DMS 273 (cell line): Measurements from ENCODE around the gene ITIH5.

Experiments used
- DNase-seq: peaks from one replicate; lab custom pipeline; 2025; ENCODE audit not compliant: unreplicated experiment; lab: John Stamatoyannopoulos, UW

Gene ITIH5

DNA sequence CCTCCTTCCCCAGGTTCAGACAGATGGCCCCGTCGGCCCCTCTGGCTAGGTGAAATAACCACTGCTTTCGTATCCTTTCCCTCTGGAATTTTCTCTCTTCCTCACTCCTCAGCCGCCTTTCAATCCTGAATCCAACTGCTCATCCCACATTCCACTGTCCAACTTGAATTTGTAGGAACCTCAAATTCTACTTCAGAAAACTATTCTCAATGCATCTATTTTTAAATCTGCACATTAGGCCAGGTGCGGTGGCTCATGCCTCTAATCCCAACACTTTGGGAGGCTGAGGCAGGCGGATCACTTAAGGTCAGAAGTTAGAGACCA lies 78.9 kb downstream of the ITIH5 start:
- no peak for DNase-seq

DNA sequence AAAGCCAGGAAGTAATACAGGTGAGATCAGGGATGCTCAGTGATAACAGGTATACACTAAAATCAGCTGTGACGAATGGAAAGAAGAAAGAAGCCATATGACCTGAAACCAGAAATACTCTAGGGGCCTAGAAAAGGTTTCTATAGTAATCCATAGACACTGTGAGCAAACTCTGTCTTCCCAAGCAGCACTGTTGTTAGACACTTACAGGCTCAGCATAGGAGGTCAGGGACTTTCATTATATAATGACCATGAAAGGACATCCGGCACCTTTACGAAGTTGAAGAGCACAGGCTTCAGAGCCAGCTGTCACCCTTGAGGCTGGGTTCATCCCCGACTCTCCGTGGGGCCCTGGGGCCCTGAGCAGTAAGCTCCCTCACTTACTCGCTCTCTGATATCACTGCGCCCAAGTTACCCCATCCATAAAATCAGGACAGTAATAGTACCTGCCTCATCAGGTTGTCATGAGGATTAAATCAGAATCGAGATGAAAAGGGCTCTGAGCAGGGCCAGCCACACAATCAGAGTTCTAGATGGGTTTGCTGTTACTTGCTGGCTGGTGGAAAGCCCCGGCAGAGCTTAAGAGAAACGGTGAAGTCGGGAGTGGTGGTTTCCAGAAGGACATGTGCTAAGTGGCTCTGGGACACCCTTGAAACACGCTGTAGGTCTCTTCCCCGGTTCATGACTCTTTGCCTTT lies 79.5 kb downstream of the ITIH5 start:
- DNase-seq = no peak

DNA sequence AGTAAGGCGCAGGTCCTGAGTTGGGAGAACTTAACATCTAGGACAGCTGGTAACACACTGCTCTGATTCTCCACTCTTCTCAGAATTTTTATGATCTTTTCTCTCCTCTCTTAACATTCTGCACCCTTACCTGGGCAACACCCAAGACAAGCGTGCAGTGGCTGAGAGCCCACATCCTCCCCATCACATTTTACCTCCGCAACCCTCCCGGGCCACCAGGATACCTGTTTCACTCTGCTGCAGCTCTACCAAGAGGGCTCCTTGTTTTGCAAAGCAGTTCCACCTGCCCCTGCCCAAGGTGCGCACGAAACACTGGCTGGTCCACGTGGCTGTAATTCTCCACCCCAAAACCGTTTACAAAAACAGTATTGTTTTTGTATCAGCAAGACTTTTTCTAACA lies 81.5 kb downstream of the ITIH5 start:
- DNase-seq = no peak

DNA sequence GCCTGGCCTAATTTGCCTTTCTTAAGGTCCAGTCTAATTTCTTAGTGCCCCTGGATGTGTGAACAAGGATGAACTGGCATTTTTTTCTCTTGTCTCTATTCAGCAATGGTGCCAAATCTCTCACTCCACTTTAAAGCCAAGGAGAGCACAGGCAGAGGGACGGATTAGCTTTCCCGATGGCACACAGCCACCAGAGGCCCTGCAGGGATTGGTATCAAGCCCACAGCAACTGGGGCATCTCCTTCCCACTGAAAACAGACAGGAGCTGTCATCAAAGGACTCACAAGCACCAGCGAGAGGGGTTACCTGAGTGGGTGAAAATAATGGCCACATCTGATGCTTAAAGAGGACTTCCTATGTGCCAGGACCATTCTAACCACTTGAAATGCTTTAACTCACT lies 83.1 kb downstream of the ITIH5 start:
- DNase-seq = no peak

- DNase-seq = no peak
Observed at GRCh38 chr10:7580520-7580919, 86.2 kb downstream of the ITIH5 start.

DNA sequence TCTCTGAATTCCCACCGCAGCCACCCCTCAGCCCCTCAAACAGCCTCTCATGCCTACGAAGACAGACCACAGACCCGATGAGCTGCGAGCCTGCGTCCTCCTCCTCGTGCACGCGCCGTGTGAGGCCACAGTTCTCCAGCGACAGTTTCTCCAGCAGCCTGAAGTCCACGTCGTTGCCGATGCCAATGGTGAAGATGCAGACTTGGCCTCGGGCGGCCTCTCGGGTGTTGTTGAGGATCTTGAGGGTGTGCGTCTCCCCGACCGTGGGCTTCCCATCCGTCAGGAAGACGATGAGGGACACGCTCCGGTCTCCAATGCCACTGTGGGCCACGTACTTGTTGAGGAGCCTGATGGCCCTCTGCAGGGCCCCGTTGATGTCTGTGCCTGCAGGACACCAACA lies 87.1 kb downstream of the ITIH5 start:
- DNase-seq = no peak

DNA sequence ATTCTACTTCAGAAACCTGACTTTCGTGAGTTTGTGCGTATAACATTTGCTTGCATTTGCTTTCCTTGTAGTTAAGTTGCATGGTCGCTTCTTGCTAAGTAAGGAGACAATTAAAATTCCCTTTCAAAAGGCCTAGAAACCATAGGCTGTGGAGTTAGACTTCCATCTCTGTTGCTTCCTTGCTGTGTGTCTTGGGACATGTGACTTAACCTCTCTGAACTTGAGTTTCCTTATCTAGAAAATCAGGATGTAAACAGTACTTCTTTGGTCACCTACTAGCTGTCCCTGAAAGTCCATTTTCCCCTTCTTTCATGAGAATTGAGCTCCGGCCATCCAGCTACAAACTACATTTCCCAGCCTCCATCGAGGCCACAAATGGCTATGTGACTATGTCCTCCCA lies 89.2 kb downstream of the ITIH5 start:
- DNase-seq = no peak

- DNase-seq = no peak
Observed at GRCh38 chr10:7577176-7577575, 89.6 kb downstream of the ITIH5 start.

- no peak for DNase-seq
Observed at GRCh38 chr10:7576340-7576739, 90.4 kb downstream of the ITIH5 start.

GRCh38 chr10:7572391-7572790 lies 94.4 kb downstream of the ITIH5 start:
- no peak for DNase-seq

DNA sequence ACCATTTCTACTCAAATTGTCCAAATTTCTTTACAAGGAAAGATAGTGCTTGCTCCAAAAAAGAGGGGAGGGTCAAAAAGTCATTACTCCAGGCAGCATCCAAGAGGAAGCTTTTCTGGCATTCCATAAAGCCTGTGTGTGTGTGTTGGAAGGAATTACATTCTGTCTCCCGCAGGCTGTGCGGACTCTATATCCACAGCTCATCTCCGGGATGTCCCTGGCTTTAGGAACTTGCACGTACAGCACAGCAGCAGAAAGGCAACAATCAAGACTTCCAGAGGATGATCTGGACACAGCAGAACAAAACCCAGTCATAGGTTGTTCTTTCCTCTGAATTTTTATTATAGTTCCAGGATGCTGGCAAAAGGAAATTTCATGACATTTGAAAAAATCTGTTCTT lies 94.8 kb downstream of the ITIH5 start:
- DNase-seq = no peak

- DNase-seq = peak; percentile 42
Observed at GRCh38 chr10:7567911-7568620, 98.7 kb downstream of the ITIH5 start.

DNA sequence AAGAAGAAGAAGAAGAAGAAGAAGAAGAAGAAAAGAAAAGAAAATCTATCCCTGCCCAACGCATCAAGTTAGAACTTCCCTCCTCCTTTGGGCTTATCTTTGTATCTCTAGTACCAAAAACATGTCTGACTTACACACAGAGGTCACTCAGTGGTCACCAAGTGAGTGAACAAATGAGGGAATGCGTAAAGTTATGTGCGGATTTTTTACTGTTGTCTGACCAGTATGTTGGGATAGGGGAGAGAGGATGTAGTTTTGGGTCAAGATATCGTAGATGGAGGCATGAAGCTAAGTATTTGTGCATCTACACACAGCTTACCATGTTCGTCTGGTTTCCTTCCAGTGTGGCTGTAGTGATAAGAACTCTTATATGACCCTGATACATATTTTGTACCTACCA lies 99.9 kb downstream of the ITIH5 start:
- no peak for DNase-seq

- DNase-seq = no peak
Observed at GRCh38 chr10:7565871-7566270, 100.9 kb downstream of the ITIH5 start.

DNA sequence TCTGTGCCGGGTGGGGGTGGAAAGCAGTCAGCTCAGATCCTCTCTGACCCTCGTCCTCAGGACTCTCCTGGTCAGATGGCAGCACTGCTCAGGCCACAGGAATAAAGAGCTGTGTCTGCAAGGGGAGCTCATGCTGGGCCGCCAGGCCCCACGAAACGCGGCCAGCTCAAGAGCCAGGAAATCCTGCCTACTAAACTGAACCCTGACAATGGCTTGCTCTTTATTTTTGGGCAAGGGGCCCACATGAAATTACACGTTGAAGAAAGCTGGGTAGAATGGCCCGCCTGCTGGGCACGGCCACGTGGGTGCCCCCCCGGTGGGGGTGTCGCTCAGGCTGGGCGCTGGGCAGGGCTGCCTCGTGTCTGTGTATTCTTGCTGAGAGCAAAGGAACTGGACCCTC lies 103.0 kb downstream of the ITIH5 start:
- DNase-seq = no peak

GRCh38 chr10:7563368-7563767 lies 103.4 kb downstream of the ITIH5 start:
- DNase-seq = no peak

GRCh38 chr10:7561985-7562384 lies 104.8 kb downstream of the ITIH5 start:
- no peak for DNase-seq

GRCh38 chr10:7561216-7561893 lies 105.4 kb downstream of the ITIH5 start:
- peak; percentile 68 for DNase-seq

- DNase-seq = no peak
Observed at GRCh38 chr10:7560519-7560918, 106.2 kb downstream of the ITIH5 start.

DNA sequence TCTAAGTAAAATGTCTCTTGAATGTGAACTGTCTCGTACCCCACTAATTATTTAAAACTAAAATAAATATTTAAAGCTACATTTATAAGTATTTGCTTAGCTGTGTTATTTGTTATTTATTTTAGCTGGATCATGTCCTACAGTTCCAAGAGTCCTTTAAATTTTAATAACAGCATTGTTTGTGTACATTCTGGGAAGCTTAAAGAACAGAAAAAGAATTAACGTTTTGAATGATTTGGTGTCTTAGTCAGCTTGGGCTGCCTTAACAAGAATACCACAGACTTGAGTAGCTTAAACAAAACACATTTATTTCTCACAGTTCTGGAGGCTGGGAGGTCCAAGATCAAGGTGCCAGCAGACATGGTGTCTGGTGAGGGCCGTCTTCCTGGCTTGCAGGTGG lies 107.4 kb downstream of the ITIH5 start:
- DNase-seq = no peak

DNA sequence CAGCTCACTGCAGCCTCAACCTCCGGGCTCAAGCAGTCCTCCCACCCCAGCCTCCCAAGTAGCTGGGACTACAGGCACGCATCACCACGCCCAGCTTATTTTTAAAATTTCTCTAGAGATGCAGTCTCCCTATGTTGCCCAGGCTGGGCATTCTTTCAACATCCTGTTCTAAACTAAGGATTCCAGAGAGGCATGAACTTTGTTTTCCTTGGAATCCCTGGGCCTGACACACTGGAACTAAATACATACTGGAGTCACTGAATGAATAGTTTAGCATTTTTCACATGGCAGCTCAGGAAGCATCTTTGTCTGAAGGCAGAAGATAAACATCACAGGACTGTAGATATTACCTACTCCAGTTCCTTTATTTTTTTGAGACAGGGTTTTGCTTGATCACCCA lies 108.7 kb downstream of the ITIH5 start:
- DNase-seq = no peak

GRCh38 chr10:7553531-7553930 lies 113.2 kb downstream of the ITIH5 start:
- no peak for DNase-seq
